A549 treated with AZD9567 at 1 μM for 4 hours (cell line): Measurements from ENCODE around the gene CALU. TPM values are rescaled to one million over a fixed set of nuclear protein-coding genes. Genes with fewer than 3 reads are reported as not detected.

Source experiments
- total RNA-seq: library from RNA; stranded (reverse); fragments of 200-300 nt; extraction: Qiagen RNA extraction; gene quantifications from 5 replicates; pipeline ENCODE4 v1.2.3, GENCODE V29; 2022; ENCODE audit not compliant: insufficient read depth

The CALU gene
- 127 to 176 TPM (median 149 TPM) in 5 replicates for total RNA-seq

GRCh38 chr7:128739048-128739962, at the start of gene CALU:
Gene CALU, plus strand, starts transcription at chr7:128739359. Its CDS starts 9,225 bp downstream, at chr7:128748584.

GRCh38 chr7:128775744-128776474, 36.8 kb downstream of the CALU start, which contains the start of gene OPN1SW:
Gene OPN1SW, minus strand, starts transcription at chr7:128775794. Its CDS starts 13 bp downstream, at chr7:128775781.

GRCh38 chr7:128791121-128791971, 52.2 kb downstream of the CALU start, which contains the start of gene CCDC136:
Gene CCDC136, plus strand, starts transcription at chr7:128791968. Its CDS starts 444 bp downstream, at chr7:128792412.

Other genes with a start within 250 kb of the CALU start
- 0.65 to 0.85 TPM (median 0.67 TPM) in 4 of 5 replicates, not detected in the other for gene GARIN1A, start 67.1 kb upstream of the CALU start, total RNA-seq
- not detected in 5 replicates for gene OPN1SW, start 36.4 kb downstream of the CALU start, total RNA-seq
- gene CCDC136, start 52.6 kb downstream of the CALU start, total RNA-seq: 1.8 to 2.3 TPM (median 2.1 TPM) in 4 of 5 replicates, not detected in the other
- 2.8 to 5.4 TPM (median 3.3 TPM) in 5 replicates for gene FLNC, start 91.0 kb downstream of the CALU start, total RNA-seq
- 192 to 261 TPM (median 244 TPM) in 5 replicates for gene ATP6V1F, start 123.5 kb downstream of the CALU start, total RNA-seq
- gene KCP, start 171.3 kb downstream of the CALU start, total RNA-seq: 0.11 to 0.17 TPM (median 0.14 TPM) in 4 of 5 replicates, not detected in the other
- 10.6 to 16.3 TPM (median 13.9 TPM) in 5 replicates for gene IRF5, start 198.6 kb downstream of the CALU start, total RNA-seq